GM23338 (cell line): ENCODE results near the gene LIPG. TPM values are rescaled to one million over a fixed set of nuclear protein-coding genes. Genes with fewer than 3 reads are reported as not detected.

Source experiments
- ATAC-seq: fragments of 200-7000 bp; cut with Tn5 transposase; 3 replicates; pipeline ENCODE4 v1.9.1; 2020
- DNase-seq: peaks from one replicate; pipeline ENCODE4 v3.0.0-alpha.2; 2015; ENCODE audit warnings: low spot score
- H2AFZ ChIP-seq: fragments of 200-600 bp; sonication (generic); 2 replicates; pipeline ENCODE4 v1.8.0; 2016; ENCODE audit warnings: antibody characterized with exemption, mild to moderate bottlenecking, moderate library complexity
- H3F3A ChIP-seq: fragments of 200-600 bp; sonication (generic); replicated peaks from 2 replicates; pipeline ENCODE4 v1.8.0; 2017; ENCODE audit warnings: antibody characterized with exemption, mixed run types, low read depth
- H3K27ac ChIP-seq: fragments of 200-600 bp; sonication (generic); 2 replicates; pipeline ENCODE4 v1.6.1; 2016; ENCODE audit warnings: low read depth
- H3K27me3 ChIP-seq: fragments of 200-600 bp; sonication (generic); 2 replicates; pipeline ENCODE4 v1.8.0; 2016; ENCODE audit warnings: mild to moderate bottlenecking, mixed run types, moderate library complexity; ENCODE audit not compliant: insufficient read depth
- H3K36me3 ChIP-seq: fragments of 200-600 bp; sonication (generic); 2 replicates; pipeline ENCODE4 v1.8.0; 2016; ENCODE audit warnings: mild to moderate bottlenecking; ENCODE audit not compliant: insufficient read depth
- H3K4me1 ChIP-seq: fragments of 200-600 bp; sonication (generic); 2 replicates; pipeline ENCODE4 v1.8.0; 2016; ENCODE audit warnings: mild to moderate bottlenecking, moderate library complexity; ENCODE audit not compliant: insufficient read depth
- H3K4me2 ChIP-seq: fragments of 200-600 bp; sonication (generic); 2 replicates; pipeline ENCODE4 v1.7.1; 2017; ENCODE audit warnings: mixed run types
- H3K4me3 ChIP-seq: fragments of 200-600 bp; sonication (generic); 2 replicates; pipeline ENCODE4 v1.6.1; 2016; ENCODE audit warnings: mixed run types
- H3K79me2 ChIP-seq: fragments of 200-600 bp; sonication (generic); replicated peaks from 2 replicates; pipeline ENCODE4 v1.8.0; 2017; ENCODE audit warnings: mild to moderate bottlenecking; ENCODE audit not compliant: insufficient read depth
- H3K9me2 ChIP-seq: fragments of 200-600 bp; sonication (generic); 2 replicates; pipeline ENCODE4 v1.8.0; 2017; ENCODE audit not compliant: insufficient read depth
- H4K20me1 ChIP-seq: fragments of 200-600 bp; sonication (generic); replicated peaks from 2 replicates; pipeline ENCODE4 v1.8.0; 2017; ENCODE audit warnings: mild to moderate bottlenecking; ENCODE audit not compliant: insufficient read depth
- H3K27ac Mint-ChIP-seq: 2 replicates; pipeline ENCODE4 v1.8.0; 2020; ENCODE audit warnings: inconsistent platforms, mild to moderate bottlenecking, moderate library complexity, mixed read lengths
- H3K27me3 Mint-ChIP-seq: 3 replicates; pipeline ENCODE4 v1.8.0; 2022; ENCODE audit warnings: low read depth, mild to moderate bottlenecking, moderate library complexity, mixed read lengths, inconsistent platforms; ENCODE audit not compliant: insufficient read depth, poor library complexity
- H3K36me3 Mint-ChIP-seq: 3 replicates; pipeline ENCODE4 v1.8.0; 2021; ENCODE audit warnings: low read depth, mild to moderate bottlenecking, inconsistent platforms, moderate library complexity, mixed read lengths
- H3K4me1 Mint-ChIP-seq: 3 replicates; pipeline ENCODE4 v1.8.0; 2020; ENCODE audit warnings: mild to moderate bottlenecking, inconsistent platforms, mixed read lengths
- H3K4me3 Mint-ChIP-seq: 3 replicates; pipeline ENCODE4 v1.8.0; 2021; ENCODE audit warnings: moderate library complexity, mild to moderate bottlenecking, inconsistent platforms, mixed read lengths
- H3K9me3 Mint-ChIP-seq: 3 replicates; pipeline ENCODE4 v1.8.0; 2020; ENCODE audit warnings: moderate library complexity, mild to moderate bottlenecking, inconsistent platforms, mixed read lengths
- CREB1 ChIP-seq: fragments of 250-450 bp; sonication (Bioruptor Pico); IDR thresholded peaks from 2 replicates; pipeline ENCODE4 v1.5.0; 2020; ENCODE audit warnings: low read depth, mild to moderate bottlenecking, moderate library complexity
- EZH2 ChIP-seq: fragments of 200-600 bp; sonication (generic); IDR thresholded peaks from one replicate; pipeline ENCODE4 v1.8.0; 2017; ENCODE audit warnings: antibody characterized with exemption, mild to moderate bottlenecking, low read depth; ENCODE audit not compliant: unreplicated experiment
- EZH2phosphoT487 ChIP-seq: fragments of 200-600 bp; sonication (generic); IDR thresholded peaks from one replicate; pipeline ENCODE4 v1.8.1; 2018; ENCODE audit warnings: antibody characterized with exemption; ENCODE audit not compliant: unreplicated experiment
- NANOG ChIP-seq: IDR thresholded peaks from 2 replicates; pipeline ENCODE4 v1.6.1; 2016; ENCODE audit warnings: antibody characterized with exemption, borderline replicate concordance
- POLR2AphosphoS5 ChIP-seq: IDR thresholded peaks from 2 replicates; pipeline ENCODE4 v1.6.1; 2016; ENCODE audit warnings: antibody characterized with exemption, low read depth
- STAT1 ChIP-seq: IDR thresholded peaks from one replicate; pipeline ENCODE4 v1.6.1; 2016; ENCODE audit warnings: antibody characterized with exemption; ENCODE audit not compliant: unreplicated experiment
- ZNF114 ChIP-seq: fragments of 250-450 bp; sonication (Bioruptor Pico); IDR thresholded peaks from 2 replicates; pipeline ENCODE4 v1.5.0; 2020; ENCODE audit warnings: mild to moderate bottlenecking, moderate library complexity
- ZNF331 ChIP-seq: fragments of 250-450 bp; sonication (Bioruptor Pico); IDR thresholded peaks from 2 replicates; pipeline ENCODE4 v1.5.0; 2020; ENCODE audit warnings: low read depth, mild to moderate bottlenecking, moderate library complexity
- polyA plus RNA-seq: library from polyadenylated mRNA; unstranded; fragments of >200 nt; fragmentation: Nextera tagmentation; extraction: Ambion mirVana; gene quantifications from 2 replicates; pipeline ENCODE4 v1.2.1, GENCODE V29; 2016
- total RNA-seq: library from RNA; depleted of rRNA; stranded (reverse); fragments of >200 nt; shearing (Covaris generic); gene quantifications from 2 replicates; pipeline ENCODE4 v1.2.3, GENCODE V29; 2014
- TF ChIP-seq, protein P1 (sequence below), 2 experiments: fragments of 200-600 bp in 1 of 2; sonication (generic) in 1 of 2; conservative IDR thresholded peaks; 2 replicates each; pipeline versions ENCODE4 v1.5.1 to v1.6.1; 2016 to 2017; ENCODE audit warnings: antibody characterized with exemption in 2 of 2, low read depth in 2 of 2, mild to moderate bottlenecking in 2 of 2, moderate library complexity in 1 of 2
- TF ChIP-seq, protein P2 (sequence below): IDR thresholded peaks from one replicate; pipeline ENCODE4 v1.6.1; 2018; ENCODE audit warnings: antibody characterized with exemption; ENCODE audit not compliant: unreplicated experiment
- TF ChIP-seq, protein P3 (sequence below): IDR thresholded peaks from 2 replicates; pipeline ENCODE4 v1.6.1; 2016; ENCODE audit warnings: antibody characterized with exemption

LIPG gene
- total and polyA plus RNA-seq, 2 experiments from 2014 or later: 4.9 to 17.7 TPM

DNA sequence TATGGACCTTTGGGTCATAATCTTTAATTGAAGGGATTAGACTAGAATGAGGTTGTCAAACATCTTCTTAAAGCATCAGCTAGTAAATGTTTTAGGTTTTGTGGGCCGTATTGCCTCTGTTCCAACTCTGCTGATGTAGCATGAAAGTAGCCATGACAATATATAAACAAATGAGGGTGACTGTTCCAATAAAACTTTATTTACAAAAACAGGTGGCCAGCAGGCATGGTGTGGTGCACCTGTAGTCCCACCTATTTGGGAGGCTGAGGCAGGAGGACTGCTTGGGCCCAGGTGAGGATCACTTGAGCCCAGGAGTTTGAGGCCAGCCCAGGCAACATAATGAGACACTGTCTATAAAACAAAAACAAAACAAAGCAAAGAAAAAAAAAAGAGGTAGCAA, 18.4 kb downstream of the LIPG start:
- Histone ChIP-seq H3K79me2 (no peaks in the 10 kb centered on the region), H2AFZ (no peak overlapping the region), H3K27me3 (no peaks in the 10 kb centered on the region), H3K4me3 (no peak overlapping the region), H3K27ac (no peak overlapping the region), H3K4me1 (peaks cover under 1% of the 10 kb centered on the region; the same call in 1 of the 2 replicates), H3K4me2 (no peak overlapping the region), H3K9me2 (no peaks in the 10 kb centered on the region), H4K20me1 (no peaks in the 10 kb centered on the region; the same call in 1 of the 2 replicates), H3K36me3 (no peaks in the 10 kb centered on the region), H3F3A (no peaks in the 10 kb centered on the region)
- Mint-ChIP-seq H3K36me3 (peaks cover 27% of the 10 kb centered on the region), H3K27ac (no peak overlapping the region), H3K27me3 (peaks cover 4% of the 10 kb centered on the region), H3K4me1 (peaks cover 4% of the 10 kb centered on the region; the same call in 2 of the 3 replicates), H3K9me3 (peaks cover 8% of the 10 kb centered on the region), H3K4me3 (no peak overlapping the region)
- ATAC-seq (no peak), DNase-seq (no peak)
- TF ChIP-seq ZNF331 (CRISPR knock-in tag): no peak
- no peak for TF ChIP-seq EZH2phosphoT487
- TF ChIP-seq POLR2AphosphoS5: no peak
- TF ChIP-seq, protein P1, sequence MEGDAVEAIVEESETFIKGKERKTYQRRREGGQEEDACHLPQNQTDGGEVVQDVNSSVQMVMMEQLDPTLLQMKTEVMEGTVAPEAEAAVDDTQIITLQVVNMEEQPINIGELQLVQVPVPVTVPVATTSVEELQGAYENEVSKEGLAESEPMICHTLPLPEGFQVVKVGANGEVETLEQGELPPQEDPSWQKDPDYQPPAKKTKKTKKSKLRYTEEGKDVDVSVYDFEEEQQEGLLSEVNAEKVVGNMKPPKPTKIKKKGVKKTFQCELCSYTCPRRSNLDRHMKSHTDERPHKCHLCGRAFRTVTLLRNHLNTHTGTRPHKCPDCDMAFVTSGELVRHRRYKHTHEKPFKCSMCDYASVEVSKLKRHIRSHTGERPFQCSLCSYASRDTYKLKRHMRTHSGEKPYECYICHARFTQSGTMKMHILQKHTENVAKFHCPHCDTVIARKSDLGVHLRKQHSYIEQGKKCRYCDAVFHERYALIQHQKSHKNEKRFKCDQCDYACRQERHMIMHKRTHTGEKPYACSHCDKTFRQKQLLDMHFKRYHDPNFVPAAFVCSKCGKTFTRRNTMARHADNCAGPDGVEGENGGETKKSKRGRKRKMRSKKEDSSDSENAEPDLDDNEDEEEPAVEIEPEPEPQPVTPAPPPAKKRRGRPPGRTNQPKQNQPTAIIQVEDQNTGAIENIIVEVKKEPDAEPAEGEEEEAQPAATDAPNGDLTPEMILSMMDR (conservative IDR thresholded peaks at IDR 0.05; ENCODE audit: low read depth in 2 of 2): no peak
- TF ChIP-seq CREB1: no peak
- TF ChIP-seq EZH2: no peak
- TF ChIP-seq ZNF114 (CRISPR knock-in tag): no peak
- TF ChIP-seq, protein P2, sequence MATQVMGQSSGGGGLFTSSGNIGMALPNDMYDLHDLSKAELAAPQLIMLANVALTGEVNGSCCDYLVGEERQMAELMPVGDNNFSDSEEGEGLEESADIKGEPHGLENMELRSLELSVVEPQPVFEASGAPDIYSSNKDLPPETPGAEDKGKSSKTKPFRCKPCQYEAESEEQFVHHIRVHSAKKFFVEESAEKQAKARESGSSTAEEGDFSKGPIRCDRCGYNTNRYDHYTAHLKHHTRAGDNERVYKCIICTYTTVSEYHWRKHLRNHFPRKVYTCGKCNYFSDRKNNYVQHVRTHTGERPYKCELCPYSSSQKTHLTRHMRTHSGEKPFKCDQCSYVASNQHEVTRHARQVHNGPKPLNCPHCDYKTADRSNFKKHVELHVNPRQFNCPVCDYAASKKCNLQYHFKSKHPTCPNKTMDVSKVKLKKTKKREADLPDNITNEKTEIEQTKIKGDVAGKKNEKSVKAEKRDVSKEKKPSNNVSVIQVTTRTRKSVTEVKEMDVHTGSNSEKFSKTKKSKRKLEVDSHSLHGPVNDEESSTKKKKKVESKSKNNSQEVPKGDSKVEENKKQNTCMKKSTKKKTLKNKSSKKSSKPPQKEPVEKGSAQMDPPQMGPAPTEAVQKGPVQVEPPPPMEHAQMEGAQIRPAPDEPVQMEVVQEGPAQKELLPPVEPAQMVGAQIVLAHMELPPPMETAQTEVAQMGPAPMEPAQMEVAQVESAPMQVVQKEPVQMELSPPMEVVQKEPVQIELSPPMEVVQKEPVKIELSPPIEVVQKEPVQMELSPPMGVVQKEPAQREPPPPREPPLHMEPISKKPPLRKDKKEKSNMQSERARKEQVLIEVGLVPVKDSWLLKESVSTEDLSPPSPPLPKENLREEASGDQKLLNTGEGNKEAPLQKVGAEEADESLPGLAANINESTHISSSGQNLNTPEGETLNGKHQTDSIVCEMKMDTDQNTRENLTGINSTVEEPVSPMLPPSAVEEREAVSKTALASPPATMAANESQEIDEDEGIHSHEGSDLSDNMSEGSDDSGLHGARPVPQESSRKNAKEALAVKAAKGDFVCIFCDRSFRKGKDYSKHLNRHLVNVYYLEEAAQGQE: no peak
- TF ChIP-seq, protein P3, sequence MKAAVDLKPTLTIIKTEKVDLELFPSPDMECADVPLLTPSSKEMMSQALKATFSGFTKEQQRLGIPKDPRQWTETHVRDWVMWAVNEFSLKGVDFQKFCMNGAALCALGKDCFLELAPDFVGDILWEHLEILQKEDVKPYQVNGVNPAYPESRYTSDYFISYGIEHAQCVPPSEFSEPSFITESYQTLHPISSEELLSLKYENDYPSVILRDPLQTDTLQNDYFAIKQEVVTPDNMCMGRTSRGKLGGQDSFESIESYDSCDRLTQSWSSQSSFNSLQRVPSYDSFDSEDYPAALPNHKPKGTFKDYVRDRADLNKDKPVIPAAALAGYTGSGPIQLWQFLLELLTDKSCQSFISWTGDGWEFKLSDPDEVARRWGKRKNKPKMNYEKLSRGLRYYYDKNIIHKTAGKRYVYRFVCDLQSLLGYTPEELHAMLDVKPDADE: no peak
- TF ChIP-seq NANOG: no peak
- no peak for TF ChIP-seq STAT1
